NOMO-1 treated with dmso at 0.1 percent for 144 hours (cell line): ENCODE measurements around the gene DIDO1.

Source experiments
- DNase-seq: peaks from one replicate; lab custom pipeline; 2025; ENCODE audit not compliant: unreplicated experiment; lab: John Stamatoyannopoulos, UW

DIDO1 gene

DNA sequence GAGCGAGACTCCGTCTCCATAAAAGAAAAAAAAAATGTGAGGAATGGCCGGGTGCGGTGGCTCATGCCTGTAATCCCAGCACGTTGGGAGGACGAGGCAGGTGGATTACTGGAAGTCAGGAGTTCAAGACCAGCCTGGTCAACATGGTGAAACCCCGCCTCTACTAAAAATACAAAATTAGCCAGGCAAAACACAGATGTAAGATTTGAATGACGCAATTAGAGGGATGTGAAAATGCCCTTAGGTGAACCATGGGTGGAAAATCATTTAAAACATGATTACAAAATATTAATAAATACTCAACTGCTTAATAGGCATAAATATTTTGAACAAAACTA is 88.5 kb downstream of the DIDO1 start:
- DNase-seq, result no peak

DNA sequence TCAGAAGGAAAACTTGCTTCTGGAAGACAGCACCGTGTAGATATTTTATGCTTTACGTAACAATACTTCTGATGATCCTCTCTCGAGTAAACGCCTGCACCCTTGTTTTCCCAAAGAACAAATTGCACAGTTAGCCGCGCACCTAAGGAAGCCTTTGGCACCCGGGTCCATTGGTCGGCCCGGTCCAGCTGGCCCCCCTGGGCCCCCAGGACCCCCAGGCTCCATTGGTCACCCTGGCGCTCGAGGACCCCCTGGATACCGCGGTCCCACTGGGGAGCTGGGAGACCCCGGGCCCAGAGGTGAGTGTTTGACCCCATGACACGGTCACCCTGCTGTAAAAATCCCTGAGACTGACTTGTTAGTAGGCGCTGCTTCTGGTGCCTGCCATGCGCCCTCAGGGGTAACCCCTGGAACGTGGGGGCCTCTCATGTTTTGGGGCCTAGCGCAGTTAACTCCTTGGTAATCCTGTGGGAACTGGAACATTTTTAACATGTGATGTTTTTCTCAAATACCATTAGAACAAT is 89.3 kb downstream of the DIDO1 start:
- DNase-seq, result no peak

DNA sequence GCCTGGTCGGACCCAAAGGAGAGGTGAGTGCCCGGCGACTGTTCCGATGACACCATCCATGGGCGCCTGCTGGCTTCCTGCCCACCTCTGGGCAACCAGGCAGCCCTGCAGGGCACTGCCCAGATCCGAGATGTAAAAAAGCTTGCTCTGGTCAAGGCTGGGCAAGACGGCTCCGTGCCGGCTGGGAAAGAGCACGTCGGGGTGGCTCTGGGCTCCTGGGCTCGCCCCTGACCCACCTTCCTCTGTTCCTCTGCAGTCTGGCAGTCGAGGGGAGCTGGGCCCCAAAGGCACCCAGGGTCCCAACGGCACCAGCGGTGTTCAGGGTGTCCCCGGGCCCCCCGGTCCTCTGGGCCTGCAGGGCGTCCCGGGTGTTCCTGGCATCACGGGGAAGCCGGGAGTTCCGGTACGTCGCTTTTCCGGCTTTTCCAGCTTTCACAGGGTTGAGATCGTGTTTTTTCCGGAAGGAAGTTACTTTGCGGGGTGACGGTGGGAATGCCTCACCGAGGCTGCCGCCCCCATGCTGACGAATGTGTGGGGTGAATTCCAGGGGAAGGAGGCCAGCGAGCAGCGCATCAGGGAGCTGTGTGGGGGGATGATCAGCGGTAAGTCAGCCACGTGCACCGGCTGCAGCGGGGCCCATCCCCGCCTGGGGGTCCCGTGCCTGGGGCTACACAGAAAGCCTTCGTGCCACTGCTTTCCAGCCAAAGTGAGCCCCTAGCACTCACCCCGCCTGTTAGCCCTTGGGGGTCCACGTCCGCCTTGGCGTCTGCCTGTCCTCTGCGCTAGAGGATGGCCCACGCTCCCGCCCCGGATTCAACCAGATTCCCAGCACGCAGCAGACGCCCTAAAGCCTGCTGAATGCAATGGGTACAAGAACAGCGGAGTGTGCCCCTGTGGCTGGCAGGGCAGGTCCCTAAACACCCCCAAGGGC is 90.1 kb downstream of the DIDO1 start:
- DNase-seq, result no peak

- DNase-seq, result no peak
Measured at GRCh38 chr20:62834967-62835730, 91.2 kb downstream of the DIDO1 start.

DNA sequence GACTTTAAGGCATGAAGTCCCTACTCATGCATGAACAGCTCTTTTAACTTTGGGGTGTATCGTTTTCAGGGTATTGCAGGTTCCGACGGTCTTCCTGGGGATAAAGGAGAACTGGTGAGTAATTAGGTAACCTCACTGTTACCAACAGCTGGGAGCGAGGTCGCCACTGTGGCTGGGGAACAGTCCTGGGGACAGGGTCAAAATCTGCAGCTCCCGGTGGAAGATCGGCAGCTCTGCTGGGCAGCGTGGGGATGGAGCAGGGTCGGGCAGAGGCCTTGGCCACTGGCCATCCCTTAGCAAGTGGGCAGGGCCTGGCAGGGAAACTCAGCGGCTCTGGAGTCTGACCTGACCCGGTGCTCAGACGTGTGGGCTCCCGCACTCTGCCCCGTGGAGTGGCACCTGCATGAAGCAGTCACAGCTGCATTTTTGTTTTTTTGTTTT is 93.3 kb downstream of the DIDO1 start:
- DNase-seq, result no peak

- DNase-seq, result peak; percentile 95
Measured at GRCh38 chr20:62832212-62832922, 93.9 kb downstream of the DIDO1 start.

DNA sequence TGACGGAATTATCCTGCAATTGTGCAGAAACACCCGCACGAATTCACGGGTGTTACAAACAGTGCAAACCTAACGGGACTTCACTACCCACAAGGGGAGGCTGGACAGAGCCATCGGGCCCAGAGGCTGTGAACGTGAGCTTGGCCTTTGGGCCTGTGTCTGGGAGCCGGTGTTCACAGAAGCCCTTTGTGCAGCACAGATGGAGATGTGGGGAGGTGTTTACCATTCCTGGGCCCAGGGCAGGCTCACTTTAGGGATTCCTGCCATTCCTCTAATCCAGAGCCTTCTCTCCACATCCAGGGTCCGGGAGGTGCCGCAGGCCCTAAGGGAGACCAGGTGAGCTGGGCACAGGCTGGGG is 94.5 kb downstream of the DIDO1 start:
- DNase-seq, result no peak

- DNase-seq, result no peak
Measured at GRCh38 chr20:62831361-62831788, 94.9 kb downstream of the DIDO1 start.

DNA sequence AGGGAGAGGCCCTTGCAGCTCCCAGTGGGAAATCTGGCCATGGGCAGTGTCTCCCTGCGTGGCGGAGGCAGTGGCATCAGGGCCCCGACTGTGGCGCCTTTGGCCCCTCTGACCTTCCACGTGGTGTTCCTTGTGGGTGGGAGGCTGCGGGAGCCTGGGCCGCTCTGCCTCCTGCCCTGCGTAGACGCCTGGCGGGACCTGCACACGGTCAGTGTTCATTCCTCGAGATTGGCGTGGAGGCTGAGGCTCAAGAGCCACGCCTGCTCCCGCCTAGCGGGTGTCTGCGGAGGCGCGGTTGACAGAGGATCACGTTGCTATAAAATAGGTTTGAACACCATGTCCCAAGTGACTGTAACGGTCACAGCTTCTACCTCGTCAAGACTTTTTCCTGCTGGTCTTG is 95.5 kb downstream of the DIDO1 start:
- peak; percentile 51 for DNase-seq

GRCh38 chr20:62830251-62830650 is 96.1 kb downstream of the DIDO1 start:
- DNase-seq, result no peak

DNA sequence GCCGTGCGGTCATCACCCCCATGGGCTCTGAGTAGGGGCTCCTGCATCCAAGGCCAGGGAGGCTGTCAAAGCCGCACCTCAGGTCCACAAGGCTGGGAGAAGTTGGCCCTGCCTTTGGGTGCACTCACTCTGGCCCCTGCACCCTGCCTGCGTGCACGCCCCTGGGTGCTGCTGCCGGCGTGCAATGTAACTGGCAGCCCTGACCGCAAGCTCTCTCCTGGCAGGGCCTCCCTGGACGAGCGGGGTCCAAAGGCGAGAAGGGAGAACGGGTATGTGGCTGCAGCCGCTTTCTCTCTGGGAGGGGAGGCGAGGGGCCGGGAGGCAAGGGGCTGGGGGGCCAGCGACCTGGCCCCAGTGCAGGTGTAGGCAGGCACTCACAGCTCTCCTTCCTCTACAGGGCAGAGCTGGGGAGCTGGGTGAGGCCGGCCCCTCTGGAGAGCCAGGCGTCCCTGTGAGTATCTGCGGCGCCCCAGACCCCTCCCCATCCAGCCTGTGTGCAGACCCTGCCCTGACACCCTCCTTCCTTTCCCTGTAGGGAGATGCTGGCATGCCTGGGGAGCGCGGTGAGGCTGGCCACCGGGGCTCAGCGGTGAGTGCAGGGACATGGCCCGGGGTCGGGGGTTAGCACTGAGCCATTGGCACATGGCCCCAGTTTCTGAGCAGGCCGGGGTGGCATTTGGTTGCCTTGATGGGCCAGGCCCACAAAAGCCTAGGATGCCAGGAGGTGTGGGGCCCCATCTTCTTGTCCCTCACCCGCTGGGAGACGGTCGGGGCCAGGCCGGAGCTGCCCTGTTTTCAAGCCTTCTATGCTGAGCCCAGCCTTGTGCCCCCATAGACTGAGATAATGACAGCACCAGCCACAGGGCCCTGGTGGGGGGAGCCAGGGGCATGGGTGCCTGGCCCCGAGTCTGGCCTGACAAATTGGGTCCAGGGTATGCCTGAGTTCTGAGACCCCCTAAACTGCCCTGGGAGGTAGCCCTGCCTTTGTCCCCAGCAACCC is 96.8 kb downstream of the DIDO1 start:
- DNase-seq, result no peak

GRCh38 chr20:62828511-62829230 is 97.6 kb downstream of the DIDO1 start:
- no peak for DNase-seq

- DNase-seq, result no peak
Measured at GRCh38 chr20:62828051-62828450, 98.3 kb downstream of the DIDO1 start.
